K562 (cell line): ENCODE measurements around the gene MKRN1. TPM values are rescaled to one million over a fixed set of nuclear protein-coding genes. Genes with fewer than 3 reads are reported as not detected.

Experiments
- CBX3 ChIP-seq, 2 experiments: IDR thresholded peaks; 1 replicate in 1 of 2; 2 replicates in 1 of 2; pipeline ENCODE4 v1.6.1; 2012; ENCODE audit warnings: inconsistent platforms in 2 of 2, low read length in 2 of 2, borderline replicate concordance in 1 of 2, control low read depth in 1 of 2
- CEBPB ChIP-seq: fragments of 450-650 bp; IDR thresholded peaks from 2 replicates; pipeline ENCODE4 v1.6.1; 2016; ENCODE audit warnings: missing genetic modification characterization, missing compliant biosample characterization
- FOS ChIP-seq: IDR thresholded peaks from 3 replicates; pipeline ENCODE4 v1.6.1; 2011; ENCODE audit not compliant: insufficient read length; ENCODE audit errors: extremely low read depth
- HDAC6 ChIP-seq: IDR thresholded peaks from 2 replicates; pipeline ENCODE4 v1.6.1; 2012; ENCODE audit warnings: low read depth, mild to moderate bottlenecking, control low read depth, inconsistent platforms, low read length, moderate library complexity
- JUN ChIP-seq, 2 experiments: sonication (generic) in 1 of 2; formaldehyde crosslinking in 1 of 2; IDR thresholded peaks; 2 replicates each; pipeline versions ENCODE4 v1.6.1 to v1.8.0; 2012 to 2022; ENCODE audit warnings: borderline replicate concordance in 2 of 2, mild to moderate bottlenecking in 2 of 2, improper control_type of control experiment in 1 of 2, low read depth in 1 of 2, low read length in 1 of 2, missing genetic modification reagents in 1 of 2
- KLF10 ChIP-seq: fragments of 250-450 bp; sonication (Bioruptor Pico); IDR thresholded peaks from 2 replicates; pipeline ENCODE4 v1.6.1; 2021; ENCODE audit warnings: matching md5 sums
- MCM2 ChIP-seq: fragments of 450-650 bp; IDR thresholded peaks from 2 replicates; pipeline ENCODE4 v1.6.1; 2017; ENCODE audit warnings: low read depth, mild to moderate bottlenecking
- MNT ChIP-seq, 2 experiments: fragments of 450-650 bp; conservative IDR thresholded peaks; 2 replicates each; pipeline ENCODE4 v1.6.1; 2017; ENCODE audit warnings: mild to moderate bottlenecking in 2 of 2, moderate library complexity in 2 of 2
- RBM14 ChIP-seq: fragments of 200-400 bp; formaldehyde crosslinking; IDR thresholded peaks from 2 replicates; pipeline ENCODE4 v1.6.1; 2018; ENCODE audit warnings: low read depth, mild to moderate bottlenecking, low read length, moderate library complexity, borderline replicate concordance; ENCODE audit not compliant: insufficient read depth
- SP1 ChIP-seq: sonication (generic); formaldehyde crosslinking; IDR thresholded peaks from 2 replicates; pipeline ENCODE4 v1.8.1; 2022; ENCODE audit warnings: mild to moderate bottlenecking, missing genetic modification reagents
- SREBF1 ChIP-seq: fragments of 150-350 bp; IDR thresholded peaks from 2 replicates; pipeline ENCODE4 v1.6.1; 2014; ENCODE audit warnings: antibody characterized with exemption, low read depth, low read length, borderline replicate concordance
- ZNF134 ChIP-seq: fragments of 250-450 bp; sonication (Bioruptor Pico); conservative IDR thresholded peaks from 2 replicates; pipeline ENCODE4 v1.4.0; 2020
- ZNF217 ChIP-seq: sonication (generic); formaldehyde crosslinking; IDR thresholded peaks from 2 replicates; pipeline ENCODE4 v1.8.0; 2022; ENCODE audit warnings: mild to moderate bottlenecking, missing genetic modification reagents
- ZNF668 ChIP-seq: fragments of 250-450 bp; sonication (Bioruptor Pico); IDR thresholded peaks from 2 replicates; pipeline ENCODE4 v1.8.0; 2022; ENCODE audit warnings: mild to moderate bottlenecking, inconsistent platforms
- ZNF696 ChIP-seq: fragments of 250-450 bp; sonication (Bioruptor Pico); conservative IDR thresholded peaks from 2 replicates; pipeline ENCODE4 v1.4.0; 2020; ENCODE audit warnings: mild to moderate bottlenecking, moderate library complexity
- ZNF699 ChIP-seq: fragments of 250-450 bp; sonication (Bioruptor Pico); IDR thresholded peaks from 2 replicates; pipeline ENCODE4 v1.8.0; 2021; ENCODE audit warnings: mild to moderate bottlenecking, moderate library complexity; ENCODE audit not compliant: insufficient replicate concordance
- polyA plus RNA-seq, 8 experiments: library from polyadenylated mRNA; depleted of rRNA in 4 of 8; stranded (reverse) in 5 of 8; unstranded in 3 of 8; fragments of >200 nt; fragmentation: Nextera tagmentation in 2 of 8; fragmentation: Illumina TruSeq in 1 of 8; extraction: Ambion mirVana in 2 of 8; extraction: Trizol in 1 of 8; gene quantifications; 2 replicates each; pipeline versions ENCODE4 v1.2.1 to v1.2.3, GENCODE V29; 2011 to 2014; ENCODE audit warnings: inconsistent platforms in 1 of 8, missing spikeins in 1 of 8
- total RNA-seq, 7 experiments: library from RNA; depleted of rRNA in 6 of 7; stranded (reverse); fragments of >200 nt in 6 of 7; fragmentation: Illumina TruSeq in 2 of 7; extraction: Trizol in 2 of 7; gene quantifications; 2 replicates each; pipeline versions ENCODE4 v1.2.1 to v1.2.3, GENCODE V29; 2011 to 2021; ENCODE audit warnings: low replicate concordance in 1 of 7
- TF ChIP-seq, protein P1 (sequence below): sonication (generic); formaldehyde crosslinking; IDR thresholded peaks from 2 replicates; pipeline ENCODE4 v1.8.0; 2022; ENCODE audit warnings: mild to moderate bottlenecking, low read depth, missing genetic modification reagents
- TF ChIP-seq, protein P2 (sequence below): fragments of 250-450 bp; sonication (Bioruptor Pico); IDR thresholded peaks from 2 replicates; pipeline ENCODE4 v1.5.0; 2021
- TF ChIP-seq, protein P3 (sequence below): sonication (generic); formaldehyde crosslinking; IDR thresholded peaks from 2 replicates; pipeline ENCODE4 v1.8.1; 2023; ENCODE audit warnings: missing genetic modification reagents, mild to moderate bottlenecking, borderline replicate concordance

Gene MKRN1
- total and polyA plus RNA-seq, 9 of the 15 experiments (the other 6 are each of a cell fraction or from before 2014, with no cell fraction given): 30.5 to 90.3 (median 76.0) TPM

DNA sequence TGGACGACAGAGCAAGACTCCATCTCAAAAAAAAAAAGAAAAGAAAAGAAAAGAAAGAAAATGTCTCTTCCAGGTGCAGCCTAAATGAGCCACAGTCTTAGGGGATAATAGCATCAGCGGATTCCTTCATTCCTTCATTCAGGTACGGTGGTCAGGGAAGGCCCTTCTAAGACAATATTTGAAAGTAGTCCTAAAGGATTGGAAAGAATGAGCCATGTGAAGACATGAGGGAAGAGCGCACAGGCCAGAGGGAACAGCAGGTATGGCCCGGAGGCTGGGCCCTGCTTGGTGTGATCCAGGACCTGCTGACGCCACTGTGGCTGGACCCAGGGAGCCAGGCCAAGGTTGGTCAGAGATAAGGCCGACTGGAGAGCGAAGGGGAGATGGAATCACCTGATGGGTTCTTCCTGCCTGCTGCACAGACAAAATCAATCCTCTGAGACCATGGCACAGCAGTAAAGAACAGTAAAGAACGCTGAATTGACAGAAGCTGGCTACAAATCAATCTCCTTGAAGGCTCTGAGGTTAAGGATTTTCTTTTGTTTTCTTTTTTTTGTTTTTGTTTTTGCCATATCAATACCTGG lies 16.3 kb upstream of the MKRN1 start (continued):
- TF ChIP-seq, protein P1, sequence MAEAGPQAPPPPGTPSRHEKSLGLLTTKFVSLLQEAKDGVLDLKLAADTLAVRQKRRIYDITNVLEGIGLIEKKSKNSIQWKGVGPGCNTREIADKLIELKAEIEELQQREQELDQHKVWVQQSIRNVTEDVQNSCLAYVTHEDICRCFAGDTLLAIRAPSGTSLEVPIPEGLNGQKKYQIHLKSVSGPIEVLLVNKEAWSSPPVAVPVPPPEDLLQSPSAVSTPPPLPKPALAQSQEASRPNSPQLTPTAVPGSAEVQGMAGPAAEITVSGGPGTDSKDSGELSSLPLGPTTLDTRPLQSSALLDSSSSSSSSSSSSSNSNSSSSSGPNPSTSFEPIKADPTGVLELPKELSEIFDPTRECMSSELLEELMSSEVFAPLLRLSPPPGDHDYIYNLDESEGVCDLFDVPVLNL: no peak
- TF ChIP-seq MCM2: no peak
- no peak for TF ChIP-seq FOS
- TF ChIP-seq ZNF217 (CRISPR knock-in tag): no peak
- no peak for TF ChIP-seq ZNF696
- TF ChIP-seq RBM14: no peak
- TF ChIP-seq ZNF699 (CRISPR knock-in tag): no peak
- TF ChIP-seq HDAC6: no peak
- TF ChIP-seq, protein P2, sequence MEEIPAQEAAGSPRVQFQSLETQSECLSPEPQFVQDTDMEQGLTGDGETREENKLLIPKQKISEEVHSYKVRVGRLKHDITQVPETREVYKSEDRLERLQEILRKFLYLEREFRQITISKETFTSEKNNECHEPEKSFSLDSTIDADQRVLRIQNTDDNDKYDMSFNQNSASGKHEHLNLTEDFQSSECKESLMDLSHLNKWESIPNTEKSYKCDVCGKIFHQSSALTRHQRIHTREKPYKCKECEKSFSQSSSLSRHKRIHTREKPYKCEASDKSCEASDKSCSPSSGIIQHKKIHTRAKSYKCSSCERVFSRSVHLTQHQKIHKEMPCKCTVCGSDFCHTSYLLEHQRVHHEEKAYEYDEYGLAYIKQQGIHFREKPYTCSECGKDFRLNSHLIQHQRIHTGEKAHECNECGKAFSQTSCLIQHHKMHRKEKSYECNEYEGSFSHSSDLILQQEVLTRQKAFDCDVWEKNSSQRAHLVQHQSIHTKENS: no peak
- no peak for TF ChIP-seq SREBF1
- TF ChIP-seq CBX3 (IDR thresholded peaks at IDR 0.05; ENCODE audit: borderline replicate concordance in 1 of 2, low read length in 2 of 2): no peak
- TF ChIP-seq SP1: no peak
- TF ChIP-seq, protein P3, sequence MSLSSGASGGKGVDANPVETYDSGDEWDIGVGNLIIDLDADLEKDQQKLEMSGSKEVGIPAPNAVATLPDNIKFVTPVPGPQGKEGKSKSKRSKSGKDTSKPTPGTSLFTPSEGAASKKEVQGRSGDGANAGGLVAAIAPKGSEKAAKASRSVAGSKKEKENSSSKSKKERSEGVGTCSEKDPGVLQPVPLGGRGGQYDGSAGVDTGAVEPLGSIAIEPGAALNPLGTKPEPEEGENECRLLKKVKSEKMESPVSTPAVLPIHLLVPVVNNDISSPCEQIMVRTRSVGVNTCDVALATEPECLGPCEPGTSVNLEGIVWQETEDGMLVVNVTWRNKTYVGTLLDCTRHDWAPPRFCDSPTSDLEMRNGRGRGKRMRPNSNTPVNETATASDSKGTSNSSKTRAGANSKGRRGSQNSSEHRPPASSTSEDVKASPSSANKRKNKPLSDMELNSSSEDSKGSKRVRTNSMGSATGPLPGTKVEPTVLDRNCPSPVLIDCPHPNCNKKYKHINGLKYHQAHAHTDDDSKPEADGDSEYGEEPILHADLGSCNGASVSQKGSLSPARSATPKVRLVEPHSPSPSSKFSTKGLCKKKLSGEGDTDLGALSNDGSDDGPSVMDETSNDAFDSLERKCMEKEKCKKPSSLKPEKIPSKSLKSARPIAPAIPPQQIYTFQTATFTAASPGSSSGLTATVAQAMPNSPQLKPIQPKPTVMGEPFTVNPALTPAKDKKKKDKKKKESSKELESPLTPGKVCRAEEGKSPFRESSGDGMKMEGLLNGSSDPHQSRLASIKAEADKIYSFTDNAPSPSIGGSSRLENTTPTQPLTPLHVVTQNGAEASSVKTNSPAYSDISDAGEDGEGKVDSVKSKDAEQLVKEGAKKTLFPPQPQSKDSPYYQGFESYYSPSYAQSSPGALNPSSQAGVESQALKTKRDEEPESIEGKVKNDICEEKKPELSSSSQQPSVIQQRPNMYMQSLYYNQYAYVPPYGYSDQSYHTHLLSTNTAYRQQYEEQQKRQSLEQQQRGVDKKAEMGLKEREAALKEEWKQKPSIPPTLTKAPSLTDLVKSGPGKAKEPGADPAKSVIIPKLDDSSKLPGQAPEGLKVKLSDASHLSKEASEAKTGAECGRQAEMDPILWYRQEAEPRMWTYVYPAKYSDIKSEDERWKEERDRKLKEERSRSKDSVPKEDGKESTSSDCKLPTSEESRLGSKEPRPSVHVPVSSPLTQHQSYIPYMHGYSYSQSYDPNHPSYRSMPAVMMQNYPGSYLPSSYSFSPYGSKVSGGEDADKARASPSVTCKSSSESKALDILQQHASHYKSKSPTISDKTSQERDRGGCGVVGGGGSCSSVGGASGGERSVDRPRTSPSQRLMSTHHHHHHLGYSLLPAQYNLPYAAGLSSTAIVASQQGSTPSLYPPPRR (CRISPR knock-in tag): no peak
- TF ChIP-seq ZNF668 (CRISPR knock-in tag): no peak
- no peak for TF ChIP-seq ZNF134 (CRISPR knock-in tag)
- TF ChIP-seq MNT (conservative IDR thresholded peaks at IDR 0.05): no peak
- no peak for TF ChIP-seq CEBPB (tag)
- TF ChIP-seq KLF10 (CRISPR knock-in tag): no peak
- TF ChIP-seq JUN (IDR thresholded peaks at IDR 0.05; ENCODE audit: borderline replicate concordance, low read depth, low read length): no peak
- 0 out of 2 replicates have a peak, but pooled peaks have one; percentile 20 for TF ChIP-seq JUN (CRISPR knock-in tag; IDR thresholded peaks at IDR 0.05; ENCODE audit: borderline replicate concordance)
